GM11168 (cell line): ENCODE data around the gene SYCE3.
"Not testable (repeated sequence)": the region's sequence is repeated elsewhere in the genome, so short reads cannot be mapped to it uniquely, and the experiment has no call there.

Experiments
- in situ Hi-C: fragments of 300-500 bp; cut with MboI; formaldehyde crosslinking; loops from one replicate; pipeline ENCODE4 v1.12.0; 2022; ENCODE audit warnings: low sequenced_read_pairs; ENCODE audit not compliant: unreplicated experiment

The SYCE3 gene

GRCh38 chr22:50523806-50524675 is 38.7 kb downstream of the SYCE3 start:
- in situ Hi-C loops = no loop called here

- in situ Hi-C loops = no loop called here
These were observed 39.3 kb downstream of the SYCE3 start for GRCh38 chr22:50523458-50523805.

GRCh38 chr22:50522806-50523438 is 39.8 kb downstream of the SYCE3 start:
- in situ Hi-C loops = no loop called here

- in situ Hi-C loops = no loop called here
These were observed 40.4 kb downstream of the SYCE3 start for GRCh38 chr22:50522208-50522805.

GRCh38 chr22:50521710-50522109 is 41.0 kb downstream of the SYCE3 start:
- in situ Hi-C loops = no loop called here

- in situ Hi-C loops = no loop called here
These were observed 41.8 kb downstream of the SYCE3 start for GRCh38 chr22:50520826-50521453.

GRCh38 chr22:50520184-50520583 is 42.5 kb downstream of the SYCE3 start:
- in situ Hi-C loops = not testable (repeated sequence)

- in situ Hi-C loops = no loop called here
These were observed 43.6 kb downstream of the SYCE3 start for GRCh38 chr22:50519151-50519550.

- in situ Hi-C loops = no loop called here
These were observed 44.1 kb downstream of the SYCE3 start for GRCh38 chr22:50518606-50519005.

GRCh38 chr22:50517495-50518260 is 45.0 kb downstream of the SYCE3 start:
- in situ Hi-C loops = no loop called here

GRCh38 chr22:50516891-50517290 is 45.8 kb downstream of the SYCE3 start:
- in situ Hi-C loops = no loop called here

- in situ Hi-C loops = no loop called here
These were observed 46.7 kb downstream of the SYCE3 start for GRCh38 chr22:50516068-50516467.

- in situ Hi-C loops = loop anchor here (5.0 kb wide), 1 partner anchor 109 kb away; no protein-coding TSS in a partner anchor
These were observed 49.5 kb downstream of the SYCE3 start for GRCh38 chr22:50513175-50513574.

- in situ Hi-C loops = no loop called here
These were observed 53.8 kb downstream of the SYCE3 start for GRCh38 chr22:50508897-50509296.

GRCh38 chr22:50507991-50508884 is 54.5 kb downstream of the SYCE3 start, which contains the start of gene NCAPH2:
NCAPH2 (plus strand) TSS chr22:50508224; CDS start chr22:50508338, 114 bp downstream.
- in situ Hi-C loops = no loop called here

- in situ Hi-C loops = no loop called here
These were observed 55.2 kb downstream of the SYCE3 start, which contains the start of gene LMF2 for GRCh38 chr22:50507421-50507990. LMF2 (minus strand) TSS chr22:50507702; CDS start chr22:50507675, 27 bp downstream.

GRCh38 chr22:50506611-50507420 is 55.9 kb downstream of the SYCE3 start:
- in situ Hi-C loops = no loop called here
